Stimulated activated CD4-positive, alpha-beta T cell treated with anti-CD3 and anti-CD28 coated beads, Interleukin-1b, Interleukin-23, amount 100 ng/mL, for 48 hours (primary cell): ENCODE results near the gene CLMN.

Experiments used
- DNase-seq: peaks from one replicate; pipeline ENCODE4 v3.0.0-alpha.2; 2020

The CLMN gene

GRCh38 chr14:95260537-95261361 lies 59.0 kb downstream of the CLMN start:
- peak; percentile 70 for DNase-seq

GRCh38 chr14:95258754-95259593 lies 60.7 kb downstream of the CLMN start:
- DNase-seq: no peak

GRCh38 chr14:95258156-95258555 lies 61.6 kb downstream of the CLMN start:
- DNase-seq: no peak

GRCh38 chr14:95257521-95257920 lies 62.2 kb downstream of the CLMN start:
- no peak for DNase-seq

GRCh38 chr14:95256776-95257060 lies 63.0 kb downstream of the CLMN start:
- DNase-seq: no peak

GRCh38 chr14:95256002-95256775 lies 63.5 kb downstream of the CLMN start:
- DNase-seq: no peak

- DNase-seq: no peak
Measured at GRCh38 chr14:95255487-95255886, 64.2 kb downstream of the CLMN start.

- DNase-seq: no peak
Measured at GRCh38 chr14:95255013-95255412, 64.7 kb downstream of the CLMN start.

- no peak for DNase-seq
Measured at GRCh38 chr14:95254288-95254687, 65.4 kb downstream of the CLMN start.

- DNase-seq: no peak
Measured at GRCh38 chr14:95253039-95253630, 66.6 kb downstream of the CLMN start.

- DNase-seq: no peak
Measured at GRCh38 chr14:95252219-95252618, 67.5 kb downstream of the CLMN start.

- no peak for DNase-seq
Measured at GRCh38 chr14:95250936-95251335, 68.8 kb downstream of the CLMN start.

GRCh38 chr14:95250140-95250769 lies 69.5 kb downstream of the CLMN start:
- DNase-seq: no peak

- no peak for DNase-seq
Measured at GRCh38 chr14:95248432-95248831, 71.3 kb downstream of the CLMN start.

GRCh38 chr14:95246870-95247269 lies 72.8 kb downstream of the CLMN start:
- no peak for DNase-seq

- DNase-seq: no peak
Measured at GRCh38 chr14:95245334-95245733, 74.4 kb downstream of the CLMN start.

GRCh38 chr14:95244587-95244986 lies 75.1 kb downstream of the CLMN start:
- DNase-seq: no peak

- no peak for DNase-seq
Measured at GRCh38 chr14:95242870-95243269, 76.8 kb downstream of the CLMN start.

- no peak for DNase-seq
Measured at GRCh38 chr14:95240859-95241813, 78.6 kb downstream of the CLMN start.

GRCh38 chr14:95238487-95239298 lies 81.0 kb downstream of the CLMN start:
- DNase-seq: no peak

GRCh38 chr14:95237958-95238340 lies 81.8 kb downstream of the CLMN start:
- no peak for DNase-seq
